Vagina (tissue), 2 donors: Measurements from ENCODE around the gene ESRP2. TPM values are rescaled to one million over a fixed set of nuclear protein-coding genes. Genes with fewer than 3 reads are reported as not detected.

Experiments used
- DNase-seq, 2 donors: peaks; one replicate each; pipeline ENCODE4 v3.0.0-alpha.2; 2017; ENCODE audit errors: extremely low spot score in 2 of 2
- H3K27ac ChIP-seq: fragments of 200-600 bp; sonication (generic); one replicate; pipeline ENCODE4 v1.5.1; 2019
- H3K27me3 ChIP-seq: fragments of 200-600 bp; sonication (generic); one replicate; pipeline ENCODE4 v1.5.1; 2019
- H3K36me3 ChIP-seq, 2 donors: fragments of 200-600 bp; sonication (generic); one replicate each; pipeline ENCODE4 v1.5.1; 2017 to 2019
- H3K4me1 ChIP-seq: fragments of 200-600 bp; sonication (generic); one replicate; pipeline ENCODE4 v1.5.1; 2019
- H3K4me3 ChIP-seq, 2 donors: fragments of 200-600 bp; sonication (generic); 1 replicate in 1 of 2; 2 replicates in 1 of 2; pipeline ENCODE4 v1.5.1; 2016 to 2019
- H3K9me3 ChIP-seq: fragments of 200-600 bp; sonication (generic); one replicate; pipeline ENCODE4 v1.5.1; 2019
- POLR2A ChIP-seq, 2 donors: fragments of 450-650 bp; IDR thresholded peaks; one replicate each; pipeline ENCODE4 v1.6.1; 2017; ENCODE audit warnings: antibody characterized with exemption in 2 of 2, mild to moderate bottlenecking in 2 of 2, moderate library complexity in 2 of 2
- POLR2AphosphoS5 ChIP-seq, 2 donors: sonication (generic); formaldehyde crosslinking; IDR thresholded peaks; one replicate each; pipeline ENCODE4 v1.9.0; 2017; ENCODE audit warnings: antibody characterized with exemption in 2 of 2, mild to moderate bottlenecking in 2 of 2, low read depth in 1 of 2; ENCODE audit not compliant: insufficient read depth in 1 of 2
- intact Hi-C: fragments of 100-400 bp; cut with DNase I; formaldehyde crosslinking; loops from one replicate; pipeline ENCODE4 v1.15.1; 2023
- total RNA-seq: library from RNA; depleted of rRNA; stranded (reverse); fragments of >200 nt; gene quantifications from one replicate; pipeline ENCODE4 v1.2.3, GENCODE V29; 2016
- TF ChIP-seq, protein P1 (sequence below), 3 experiments: fragments of 450-650 bp in 2 of 3; fragments of 200-600 bp in 1 of 3; sonication (generic) in 1 of 3; IDR thresholded peaks; one replicate each; pipeline ENCODE4 v1.5.1; 2017 to 2019; ENCODE audit warnings: antibody characterized with exemption in 3 of 3, mild to moderate bottlenecking in 2 of 3, moderate library complexity in 2 of 3

The ESRP2 gene
- total RNA-seq, 1 donor from 2014 or later = 71.0 TPM

DNA sequence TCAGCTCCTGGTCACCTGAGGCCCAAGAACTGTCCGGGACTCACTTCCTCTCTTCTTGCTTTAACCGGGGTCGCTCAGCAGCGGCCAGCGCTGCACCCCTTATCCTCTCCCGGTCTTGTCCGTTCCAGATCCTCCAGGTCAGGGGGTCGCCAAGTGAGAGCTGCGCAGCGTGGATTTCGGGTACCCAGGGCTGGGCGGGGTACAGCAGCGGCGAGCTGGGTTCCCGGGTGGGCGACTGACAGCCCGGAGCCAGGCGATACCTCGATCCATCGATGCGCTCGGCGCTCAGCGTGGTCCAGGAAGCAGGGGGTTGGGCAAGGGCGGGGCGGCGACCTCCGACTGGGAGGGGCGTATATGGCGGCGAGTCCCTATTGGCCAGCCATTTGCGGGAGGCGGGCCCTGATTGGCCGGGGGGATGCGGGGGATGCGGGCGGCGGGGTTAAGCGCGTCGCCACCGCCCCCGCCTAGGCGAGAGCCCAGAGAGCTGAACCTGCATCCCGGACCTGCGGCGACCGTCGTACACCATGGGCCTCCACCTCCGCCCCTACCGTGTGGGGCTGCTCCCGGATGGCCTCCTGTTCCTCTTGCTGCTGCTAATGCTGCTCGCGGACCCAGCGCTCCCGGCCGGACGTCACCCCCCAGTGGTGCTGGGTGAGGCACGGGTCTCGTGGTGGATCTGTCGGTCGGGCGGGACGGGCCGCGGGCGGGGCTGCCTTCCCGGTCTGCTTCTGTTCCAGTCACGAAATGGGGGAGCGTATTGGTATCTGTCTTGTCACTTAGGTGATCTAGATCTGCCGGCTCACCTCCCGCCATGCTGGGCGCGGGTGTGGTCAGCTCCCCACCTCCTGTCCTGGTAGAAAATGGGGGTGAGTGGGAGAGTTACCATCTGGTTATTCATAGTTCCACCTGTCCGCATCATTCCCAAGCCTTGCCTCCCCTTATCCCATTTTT, 9.3 kb upstream of the ESRP2 start, which contains the start of gene PLA2G15:
Gene PLA2G15, plus strand, starts transcription at position 471 of the 951 bp plus-strand sequence. Its CDS starts 54 bp downstream, at position 525.
- DNase-seq = peak in 1 of 2 donors; percentile 95
- Histone ChIP-seq H3K27me3 (no peaks in the 10 kb centered on the region), H3K36me3 (peaks cover 0 to 5% of the 10 kb centered on the region in 2 donors), H3K9me3 (no peaks in the 10 kb centered on the region), H3K4me3 (peak within 1 kb of the TSS; percentile 85 to 95), H3K27ac (peak within 1 kb of the TSS; percentile 64), H3K4me1 (peaks cover 40% of the 10 kb centered on the region)
- TF ChIP-seq, protein P1, sequence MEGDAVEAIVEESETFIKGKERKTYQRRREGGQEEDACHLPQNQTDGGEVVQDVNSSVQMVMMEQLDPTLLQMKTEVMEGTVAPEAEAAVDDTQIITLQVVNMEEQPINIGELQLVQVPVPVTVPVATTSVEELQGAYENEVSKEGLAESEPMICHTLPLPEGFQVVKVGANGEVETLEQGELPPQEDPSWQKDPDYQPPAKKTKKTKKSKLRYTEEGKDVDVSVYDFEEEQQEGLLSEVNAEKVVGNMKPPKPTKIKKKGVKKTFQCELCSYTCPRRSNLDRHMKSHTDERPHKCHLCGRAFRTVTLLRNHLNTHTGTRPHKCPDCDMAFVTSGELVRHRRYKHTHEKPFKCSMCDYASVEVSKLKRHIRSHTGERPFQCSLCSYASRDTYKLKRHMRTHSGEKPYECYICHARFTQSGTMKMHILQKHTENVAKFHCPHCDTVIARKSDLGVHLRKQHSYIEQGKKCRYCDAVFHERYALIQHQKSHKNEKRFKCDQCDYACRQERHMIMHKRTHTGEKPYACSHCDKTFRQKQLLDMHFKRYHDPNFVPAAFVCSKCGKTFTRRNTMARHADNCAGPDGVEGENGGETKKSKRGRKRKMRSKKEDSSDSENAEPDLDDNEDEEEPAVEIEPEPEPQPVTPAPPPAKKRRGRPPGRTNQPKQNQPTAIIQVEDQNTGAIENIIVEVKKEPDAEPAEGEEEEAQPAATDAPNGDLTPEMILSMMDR (IDR thresholded peaks at IDR 0.05) = no peak
- peak; percentile 66 to 89 for TF ChIP-seq POLR2AphosphoS5 (IDR thresholded peaks at IDR 0.05; ENCODE audit: insufficient read depth in 1 of 2, low read depth in 1 of 2)
- intact Hi-C loops = no loop called here

DNA sequence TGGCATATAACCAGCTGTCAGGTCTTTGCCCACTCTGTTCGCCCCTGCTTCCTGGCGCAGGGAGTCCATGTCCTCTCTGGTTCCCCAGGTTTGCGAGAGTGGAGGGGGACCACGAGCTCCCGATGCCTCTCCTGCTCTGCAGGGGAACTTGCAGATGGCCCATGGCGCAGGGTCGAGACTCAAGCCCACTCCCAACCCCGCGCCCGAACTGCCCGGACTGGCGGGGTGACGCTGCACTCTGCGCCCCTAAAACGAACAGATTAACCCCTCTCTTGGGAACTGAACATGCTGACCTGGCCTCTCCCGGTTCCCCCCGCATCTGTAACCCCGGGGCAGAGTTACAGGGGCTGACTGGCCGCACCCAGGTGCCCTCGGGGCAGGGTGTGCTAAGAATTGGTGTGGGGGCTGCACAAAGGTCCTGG, 8.6 kb upstream of the ESRP2 start:
- H3K4me1 ChIP-seq = peaks cover 40% of the 10 kb centered on the region
- H3K9me3 ChIP-seq = no peaks in the 10 kb centered on the region
- H3K36me3 ChIP-seq = no peaks in the 10 kb centered on the region
- DNase-seq = no peak
- peak overlapping the region; percentile 85 to 95 for H3K4me3 ChIP-seq
- H3K27me3 ChIP-seq = no peaks in the 10 kb centered on the region
- H3K27ac ChIP-seq = peak overlapping the region; percentile 64
- intact Hi-C loops = no loop called here
- no peak for TF ChIP-seq POLR2A (IDR thresholded peaks at IDR 0.05)
- TF ChIP-seq, protein P1 (IDR thresholded peaks at IDR 0.05) = no peak
- no peak for TF ChIP-seq POLR2AphosphoS5 (IDR thresholded peaks at IDR 0.05; ENCODE audit: insufficient read depth in 1 of 2, low read depth in 1 of 2)

DNA sequence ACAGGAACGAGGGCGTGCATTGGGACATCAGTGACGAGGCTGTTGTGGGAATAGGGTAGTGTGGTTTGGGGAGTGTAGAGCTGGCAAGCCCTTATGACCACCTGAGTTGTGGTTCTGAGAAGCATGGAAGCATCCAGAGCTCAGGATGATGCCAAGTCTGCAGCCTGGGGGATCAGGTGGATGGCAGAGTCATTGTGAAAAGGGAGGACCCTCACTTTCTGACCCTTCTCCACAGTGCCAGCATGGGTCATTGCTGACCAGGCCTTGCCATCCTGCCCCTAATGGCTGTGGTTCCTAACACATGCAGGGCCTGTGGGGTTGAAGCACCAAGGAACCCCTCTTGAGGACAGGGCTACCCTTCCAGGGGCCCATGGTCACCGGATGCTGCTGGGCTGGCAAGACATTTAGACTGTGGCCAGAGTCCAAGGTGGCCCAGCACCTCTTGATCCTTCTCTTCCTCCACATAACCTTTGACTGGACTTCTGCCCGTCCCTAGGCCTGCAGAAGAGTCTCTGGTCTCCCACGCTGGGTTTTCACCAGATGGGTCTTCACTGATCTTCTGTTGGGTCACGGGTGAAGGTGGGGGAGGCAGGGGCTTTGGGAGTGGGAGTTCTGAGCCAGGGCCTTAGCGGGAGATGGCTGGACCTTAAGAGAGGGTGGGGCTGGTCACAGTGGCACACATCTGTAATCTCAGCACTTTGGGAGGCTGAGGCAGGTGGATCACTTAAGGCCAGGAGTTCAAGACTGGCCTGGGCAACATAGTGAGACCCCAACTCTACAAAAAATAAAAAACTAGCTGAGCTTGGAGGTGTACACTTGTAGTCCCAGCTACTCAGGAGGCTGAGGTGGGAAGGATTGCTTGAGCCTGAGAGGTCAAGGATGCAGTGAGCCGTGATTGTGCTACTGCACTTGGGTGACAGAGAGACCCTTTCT, 7.3 kb upstream of the ESRP2 start:
- DNase-seq = no peak
- no peak for TF ChIP-seq POLR2A (IDR thresholded peaks at IDR 0.05)
- TF ChIP-seq, protein P1 (IDR thresholded peaks at IDR 0.05) = no peak
- TF ChIP-seq POLR2AphosphoS5 (IDR thresholded peaks at IDR 0.05; ENCODE audit: insufficient read depth in 1 of 2, low read depth in 1 of 2) = no peak
- no peaks in the 10 kb centered on the region for H3K9me3 ChIP-seq
- H3K27me3 ChIP-seq = no peaks in the 10 kb centered on the region
- intact Hi-C loops = no loop called here
- H3K36me3 ChIP-seq = no peaks in the 10 kb centered on the region
- no peak overlapping the region for H3K4me3 ChIP-seq
- peaks cover 40% of the 10 kb centered on the region for H3K4me1 ChIP-seq
- no peak overlapping the region for H3K27ac ChIP-seq

DNA sequence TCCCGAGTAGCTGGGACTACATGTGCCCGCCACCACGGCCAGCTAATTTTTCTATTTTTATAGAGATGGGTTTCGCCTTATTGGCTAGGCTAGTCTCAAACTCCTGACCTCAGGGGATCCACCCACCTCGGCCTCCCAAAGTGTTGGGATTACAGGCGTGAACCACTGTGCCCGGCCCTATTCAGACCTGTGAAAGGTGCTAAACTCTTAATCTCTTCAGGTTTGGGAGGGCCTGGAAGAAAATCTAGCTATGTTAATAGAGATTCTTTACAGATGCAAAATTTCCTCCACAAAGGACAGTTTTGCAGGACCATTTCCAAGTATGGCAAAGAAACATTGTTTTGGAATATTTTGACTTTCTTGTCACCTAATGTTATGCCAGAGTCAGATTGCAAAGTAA, 6.2 kb upstream of the ESRP2 start:
- Histone ChIP-seq H3K36me3 (no peaks in the 10 kb centered on the region), H3K4me1 (peaks cover 36% of the 10 kb centered on the region), H3K27me3 (no peaks in the 10 kb centered on the region), H3K4me3 (no peak overlapping the region), H3K27ac (no peak overlapping the region), H3K9me3 (no peaks in the 10 kb centered on the region)
- intact Hi-C loops = no loop called here
- DNase-seq = no peak
- TF ChIP-seq, protein P1 (IDR thresholded peaks at IDR 0.05) = no peak
- TF ChIP-seq POLR2AphosphoS5 (IDR thresholded peaks at IDR 0.05; ENCODE audit: insufficient read depth in 1 of 2, low read depth in 1 of 2) (no peak), POLR2A (IDR thresholded peaks at IDR 0.05) (no peak)
